GM15510 (cell line): Measurements from ENCODE around the gene ATP6V1F.

ENCODE experiments used
- POLR2A ChIP-seq: IDR thresholded peaks from 3 replicates; pipeline ENCODE4 v1.6.1; 2011; ENCODE audit warnings: borderline replicate concordance; ENCODE audit not compliant: insufficient read length; ENCODE audit errors: extremely low read depth

The ATP6V1F gene

GRCh38 chr7:128865996-128866877, 3.6 kb downstream of the ATP6V1F start:
- TF ChIP-seq POLR2A, result no peak

DNA sequence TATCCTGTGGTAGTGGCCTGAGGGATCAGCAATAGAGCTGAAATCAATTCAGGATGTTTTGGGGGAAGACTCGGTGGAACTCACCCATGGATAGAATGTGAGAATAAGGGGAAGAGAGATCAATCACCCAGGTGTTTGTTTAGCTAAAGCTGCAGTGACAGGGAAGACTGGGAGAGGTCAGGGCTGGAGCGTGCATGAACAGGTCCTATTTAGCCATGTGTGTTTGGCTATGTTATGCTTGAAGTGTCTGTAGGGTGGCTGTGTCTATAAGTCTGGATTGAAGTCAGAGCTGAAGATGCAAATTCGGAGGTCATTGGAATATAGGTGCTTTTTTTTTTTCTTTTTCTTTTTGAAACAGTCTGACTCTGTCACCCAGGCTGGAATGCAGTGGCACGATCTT, 4.6 kb downstream of the ATP6V1F start:
- TF ChIP-seq POLR2A, result no peak

DNA sequence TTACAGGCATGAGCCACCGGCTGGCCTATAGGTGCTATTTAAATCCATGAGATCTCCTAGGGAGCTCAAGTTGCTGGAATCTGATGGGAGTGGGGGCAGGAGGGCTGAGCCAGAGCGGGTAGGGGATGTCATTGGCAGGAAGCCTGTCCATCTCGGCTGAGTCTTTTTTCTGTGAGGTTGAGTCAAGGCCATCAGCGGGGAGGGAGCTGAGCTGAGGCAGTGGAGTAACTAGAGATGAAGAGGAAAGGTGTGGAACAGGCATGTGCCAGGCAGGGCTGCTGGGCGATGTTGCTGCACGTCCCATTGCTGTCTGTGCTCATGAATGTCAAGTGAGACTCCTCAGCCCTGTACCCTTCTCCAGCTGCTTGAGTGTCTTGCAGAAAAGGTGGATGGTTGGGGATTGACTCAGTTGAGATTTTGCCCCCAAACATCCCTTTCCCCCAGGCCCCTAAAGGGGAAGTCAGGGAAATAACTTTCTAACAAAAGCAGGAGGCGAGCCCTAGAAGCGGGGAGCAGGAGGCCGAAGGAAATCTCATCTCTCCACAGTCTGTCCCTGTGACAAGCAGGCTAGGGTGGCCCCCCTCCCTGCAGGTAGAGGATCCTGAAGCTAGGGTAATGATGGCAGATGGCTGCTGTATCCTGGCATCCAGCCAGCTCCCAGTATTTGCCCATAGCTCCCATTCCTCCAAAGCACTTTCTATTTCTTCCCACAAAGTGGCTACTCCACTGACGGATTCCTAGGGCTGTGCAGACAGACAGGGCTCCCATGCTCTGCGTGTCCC, 5.4 kb downstream of the ATP6V1F start:
- no peak for TF ChIP-seq POLR2A

DNA sequence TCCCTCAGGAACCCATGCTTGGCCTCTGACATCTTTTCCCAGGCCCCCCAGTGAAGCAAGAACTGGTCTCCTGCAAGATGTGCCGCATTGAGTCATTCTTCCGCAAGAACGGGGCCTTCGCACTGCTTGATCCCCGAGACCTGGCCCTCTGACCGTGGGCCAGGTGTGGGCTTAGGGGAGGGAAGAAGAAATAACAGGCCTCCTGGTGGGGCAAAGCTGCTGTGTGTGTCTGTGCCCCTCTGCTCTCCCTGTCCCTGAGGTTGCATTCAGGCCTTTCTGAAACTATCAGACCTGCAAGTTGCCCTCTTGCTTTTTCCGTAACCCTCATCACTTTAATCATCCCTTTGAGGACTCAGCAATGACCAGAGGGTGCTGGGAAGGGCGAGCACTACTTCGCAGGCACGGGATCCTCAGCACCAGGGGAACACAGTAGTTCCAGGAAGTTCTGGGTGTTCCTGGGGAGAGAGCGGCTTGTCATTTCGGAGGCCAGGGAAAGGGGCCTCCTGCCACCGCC, 6.0 kb downstream of the ATP6V1F start:
- no peak for TF ChIP-seq POLR2A

- no peak for TF ChIP-seq POLR2A
These were observed 6.7 kb downstream of the ATP6V1F start for GRCh38 chr7:128869138-128869943.

DNA sequence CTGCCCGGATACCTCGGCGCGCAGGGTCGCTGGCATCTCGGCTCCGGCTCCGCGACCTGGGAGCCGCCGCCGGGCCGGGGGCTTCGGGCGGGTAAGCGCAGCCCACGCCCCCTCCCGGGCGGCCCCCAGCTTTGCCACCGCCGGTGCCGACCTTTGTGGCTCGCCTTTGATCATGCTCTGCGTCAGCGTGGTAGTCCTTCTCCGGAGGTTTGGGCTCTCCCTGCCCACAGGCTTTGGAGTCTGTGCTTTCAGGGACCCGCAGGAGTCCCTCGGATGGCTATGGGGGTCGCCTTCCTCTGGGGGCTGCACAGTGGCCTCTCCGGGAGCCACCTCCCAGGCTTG, 7.3 kb downstream of the ATP6V1F start:
- no peak for TF ChIP-seq POLR2A

- TF ChIP-seq POLR2A, result no peak
These were observed 8.4 kb downstream of the ATP6V1F start for GRCh38 chr7:128871050-128871449.

- TF ChIP-seq POLR2A, result no peak
These were observed 9.8 kb downstream of the ATP6V1F start for GRCh38 chr7:128872394-128872824.

DNA sequence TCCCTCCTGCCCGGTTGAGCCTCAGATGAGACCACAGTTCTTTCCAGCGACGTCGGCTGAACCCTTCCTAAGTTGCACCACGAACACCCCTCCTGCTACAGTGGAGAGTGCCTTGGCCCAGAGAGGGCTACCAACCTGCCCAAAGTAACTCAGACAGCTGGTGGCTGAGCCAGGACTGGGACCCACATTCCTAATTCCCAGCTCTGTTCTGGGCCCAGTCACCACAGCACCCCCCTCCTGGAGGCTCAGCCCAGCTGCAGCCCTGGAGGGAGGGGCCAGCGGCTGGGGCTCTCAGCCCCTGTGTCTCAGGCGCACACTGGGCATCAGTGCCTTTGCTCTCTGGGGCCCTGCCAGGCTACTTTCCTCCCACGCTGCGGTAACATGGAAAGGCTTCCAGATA, 10.6 kb downstream of the ATP6V1F start:
- TF ChIP-seq POLR2A, result no peak

DNA sequence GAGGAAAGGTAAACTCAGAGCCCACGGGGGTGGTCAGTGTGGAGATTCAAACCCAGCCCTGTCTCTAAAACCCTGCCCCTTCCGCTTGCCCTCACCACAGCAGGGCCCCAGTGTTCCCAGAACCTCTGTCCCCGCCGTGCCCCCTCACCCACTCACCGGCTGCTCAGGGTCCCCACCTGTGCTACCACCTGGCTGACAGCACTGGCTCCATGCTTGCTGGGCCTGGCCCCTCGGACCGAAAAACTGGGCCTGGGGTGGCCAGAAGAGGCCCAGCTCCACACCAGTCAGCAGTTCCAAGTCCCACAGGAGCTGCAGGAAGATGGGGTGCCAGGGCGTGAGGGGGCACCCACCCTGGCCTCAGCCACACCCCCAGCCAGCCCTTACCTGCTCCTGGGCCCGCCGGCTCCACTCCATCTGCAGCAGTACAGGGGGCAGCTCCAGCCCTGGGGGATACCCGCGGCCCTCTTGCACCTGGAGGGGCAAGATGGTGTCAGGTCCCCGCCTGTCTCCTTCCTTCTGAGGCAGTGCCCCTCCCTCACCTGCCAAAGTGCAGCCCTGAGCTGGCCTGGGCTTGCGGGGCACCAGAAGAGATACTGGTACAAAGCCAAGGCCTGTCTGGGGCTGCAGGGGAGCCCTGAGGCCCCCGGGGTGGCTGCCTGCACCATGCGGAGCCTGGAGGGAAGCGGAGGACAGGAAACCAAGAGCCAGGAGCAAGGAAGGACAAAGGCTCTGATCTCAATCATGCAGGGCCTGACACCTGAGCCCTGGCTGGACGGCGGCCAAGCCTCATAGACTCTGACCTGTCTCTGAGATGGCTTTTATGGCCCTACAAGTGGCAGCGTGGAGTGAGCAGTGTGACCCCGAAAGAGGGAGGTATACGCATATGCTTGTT, 11.7 kb downstream of the ATP6V1F start:
- TF ChIP-seq POLR2A, result no peak

DNA sequence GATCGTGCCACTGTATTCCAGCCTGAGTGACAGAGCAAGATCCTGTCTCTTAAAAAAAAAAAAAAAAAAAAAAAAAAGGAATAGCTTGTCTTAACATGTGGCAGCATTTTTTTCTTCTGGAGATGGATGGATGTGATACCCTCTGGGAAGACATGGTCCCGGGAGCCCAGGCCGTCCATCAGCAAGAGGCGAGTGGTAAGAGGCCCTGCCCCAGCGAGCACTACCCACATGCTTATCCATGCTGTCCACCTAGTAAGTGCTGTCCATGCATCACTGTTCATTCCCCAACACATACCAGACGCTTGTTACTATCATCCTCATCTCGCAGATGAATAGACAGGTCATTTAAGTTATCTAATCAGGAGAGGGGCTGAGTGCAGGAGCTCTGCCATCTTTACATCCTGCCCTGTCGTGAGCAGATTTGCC, 12.9 kb downstream of the ATP6V1F start:
- TF ChIP-seq POLR2A, result no peak

DNA sequence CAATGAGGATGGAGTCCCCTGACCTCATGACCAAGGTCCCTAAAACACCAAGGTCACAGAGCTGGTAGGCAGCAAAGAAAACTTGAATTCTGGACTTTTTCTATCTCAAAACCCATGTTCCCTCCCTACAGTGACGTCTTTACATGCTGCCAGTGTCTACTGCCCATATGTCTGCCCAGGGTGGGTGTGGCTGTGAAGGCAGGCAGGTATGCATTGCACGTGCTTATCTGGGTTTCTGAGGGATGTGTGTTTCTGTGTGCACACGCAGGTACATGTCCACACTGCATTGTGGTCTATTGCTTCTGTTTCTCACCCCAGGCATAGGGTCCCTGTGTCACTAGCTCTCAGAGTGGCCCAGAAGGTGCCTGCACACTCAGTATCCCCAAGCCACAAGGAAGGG, 13.5 kb downstream of the ATP6V1F start:
- no peak for TF ChIP-seq POLR2A

GRCh38 chr7:128876586-128876977, 13.9 kb downstream of the ATP6V1F start:
- TF ChIP-seq POLR2A, result no peak

DNA sequence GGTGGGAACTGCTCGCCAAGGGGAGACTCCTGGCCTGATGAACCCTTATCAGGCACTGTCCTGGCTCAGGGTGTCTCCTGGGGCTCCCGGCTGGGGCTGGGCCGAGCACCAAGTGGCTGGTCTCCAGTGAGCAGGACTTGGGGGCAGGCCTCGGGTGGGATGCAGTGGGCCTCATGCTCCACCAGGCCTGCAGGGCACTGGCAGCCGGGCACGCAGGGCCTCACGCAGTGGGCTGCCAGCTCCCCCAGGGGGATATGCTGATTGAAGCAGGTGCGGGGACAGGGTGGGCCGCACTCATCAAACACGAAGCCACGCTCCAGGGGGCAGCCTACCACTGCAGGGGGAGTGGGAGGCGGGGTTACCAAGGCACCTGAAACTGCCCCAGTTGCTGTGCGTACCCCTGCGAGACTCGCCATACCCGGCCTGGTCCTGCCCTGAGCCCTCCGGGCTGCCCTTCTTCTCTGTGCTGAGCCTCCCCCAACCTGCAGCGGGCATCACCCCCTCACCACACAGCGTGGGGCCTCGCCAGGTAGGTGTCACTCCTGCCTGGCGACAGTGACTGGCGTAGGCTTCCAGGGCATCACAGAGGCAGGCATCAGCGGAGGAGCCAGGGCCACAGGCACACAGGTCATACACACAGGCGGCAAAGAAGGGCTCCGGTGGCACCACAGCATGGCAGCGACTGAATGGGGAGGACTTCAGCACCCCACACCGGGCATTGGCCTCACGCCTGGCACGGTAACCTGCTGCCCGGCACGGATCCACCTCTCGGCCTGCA, 14.5 kb downstream of the ATP6V1F start:
- no peak for TF ChIP-seq POLR2A

GRCh38 chr7:128877756-128878120, 15.1 kb downstream of the ATP6V1F start:
- no peak for TF ChIP-seq POLR2A
